Activated CD4-positive, alpha-beta T cell treated with anti-CD3 and anti-CD28 coated beads, Interleukin-2, amount 10 ng/mL, durations not matched to agents 24 days and 14 days (primary cell): Measurements from ENCODE around the gene SMIM11. TPM values are rescaled to one million over a fixed set of nuclear protein-coding genes. Genes with fewer than 3 reads are reported as not detected.

Source experiments
- DNase-seq: peaks from one replicate; pipeline ENCODE4 v3.0.0; 2022
- H3K27ac Mint-ChIP-seq: one replicate; pipeline ENCODE4 v1.8.0; 2022; ENCODE audit warnings: mild to moderate bottlenecking, mixed read lengths
- H3K27me3 Mint-ChIP-seq: one replicate; pipeline ENCODE4 v1.8.0; 2022; ENCODE audit warnings: mixed read lengths
- H3K36me3 Mint-ChIP-seq: one replicate; pipeline ENCODE4 v1.8.0; 2022; ENCODE audit warnings: low read depth, mild to moderate bottlenecking, mixed read lengths
- H3K4me1 Mint-ChIP-seq: one replicate; pipeline ENCODE4 v1.8.0; 2021; ENCODE audit warnings: mixed read lengths
- H3K4me3 Mint-ChIP-seq: one replicate; pipeline ENCODE4 v1.8.0; 2022; ENCODE audit warnings: mild to moderate bottlenecking, moderate library complexity, mixed read lengths
- H3K9me3 Mint-ChIP-seq: one replicate; pipeline ENCODE4 v1.8.0; 2021; ENCODE audit warnings: mixed read lengths
- intact Hi-C: fragments of 100-400 bp; cut with micrococcal nuclease; formaldehyde crosslinking; loops from one replicate; pipeline ENCODE4 v1.15.1; 2023
- total RNA-seq: library from RNA; stranded (reverse); gene quantifications from 2 replicates; pipeline ENCODE4 v1.2.3, GENCODE V29; 2022

The SMIM11 gene
- total RNA-seq, 1 donor from 2014 or later: 23.9 TPM

GRCh38 chr21:34344584-34344983 lies 30.7 kb upstream of the SMIM11 start:
- Mint-ChIP-seq H3K9me3 (no peaks in the 10 kb centered on the region), H3K27me3 (no peaks in the 10 kb centered on the region), H3K27ac (no peak overlapping the region), H3K36me3 (no peaks in the 10 kb centered on the region), H3K4me1 (peaks cover 15% of the 10 kb centered on the region), H3K4me3 (no peak overlapping the region)
- no peak for DNase-seq
- intact Hi-C loops: no loop called here

GRCh38 chr21:34345091-34345871 lies 30.0 kb upstream of the SMIM11 start:
- Mint-ChIP-seq H3K4me3 (no peak overlapping the region), H3K27me3 (no peaks in the 10 kb centered on the region), H3K27ac (no peak overlapping the region), H3K36me3 (no peaks in the 10 kb centered on the region), H3K4me1 (peaks cover 8% of the 10 kb centered on the region), H3K9me3 (no peaks in the 10 kb centered on the region)
- intact Hi-C loops: loop anchor here (5.0 kb wide), 1 partner anchor 218 kb away; no protein-coding TSS in a partner anchor
- no peak for DNase-seq

GRCh38 chr21:34345892-34346291 lies 29.4 kb upstream of the SMIM11 start:
- intact Hi-C loops: loop anchor here (5.0 kb wide), 1 partner anchor 219 kb away; no protein-coding TSS in a partner anchor
- DNase-seq: no peak
- Mint-ChIP-seq H3K9me3 (no peaks in the 10 kb centered on the region), H3K27ac (no peak overlapping the region), H3K36me3 (no peaks in the 10 kb centered on the region), H3K4me3 (no peak overlapping the region), H3K4me1 (peaks cover 4% of the 10 kb centered on the region), H3K27me3 (no peaks in the 10 kb centered on the region)

GRCh38 chr21:34348890-34349519 lies 26.3 kb upstream of the SMIM11 start:
- peaks cover 8% of the 10 kb centered on the region for H3K4me1 Mint-ChIP-seq
- H3K27me3 Mint-ChIP-seq: peaks cover 3% of the 10 kb centered on the region
- H3K27ac Mint-ChIP-seq: no peak overlapping the region
- intact Hi-C loops: loop anchor here (2.0 to 5.0 kb wide), 3 partner anchors 222 to 424 kb away; no protein-coding TSS in a partner anchor
- DNase-seq: no peak
- H3K36me3 Mint-ChIP-seq: no peaks in the 10 kb centered on the region
- H3K9me3 Mint-ChIP-seq: no peaks in the 10 kb centered on the region
- H3K4me3 Mint-ChIP-seq: no peak overlapping the region

GRCh38 chr21:34351786-34352241 lies 23.5 kb upstream of the SMIM11 start:
- Mint-ChIP-seq H3K4me3 (no peak overlapping the region), H3K4me1 (peaks cover 8% of the 10 kb centered on the region), H3K9me3 (no peaks in the 10 kb centered on the region), H3K36me3 (no peaks in the 10 kb centered on the region), H3K27me3 (peaks cover 12% of the 10 kb centered on the region), H3K27ac (no peak overlapping the region)
- DNase-seq: peak; percentile 72
- intact Hi-C loops: no loop called here

- Mint-ChIP-seq H3K36me3 (no peaks in the 10 kb centered on the region), H3K4me3 (no peak overlapping the region), H3K9me3 (no peaks in the 10 kb centered on the region), H3K4me1 (peaks cover 6% of the 10 kb centered on the region), H3K27me3 (peaks cover 19% of the 10 kb centered on the region), H3K27ac (no peak overlapping the region)
- intact Hi-C loops: no loop called here
- DNase-seq: no peak
These were observed 22.8 kb upstream of the SMIM11 start for GRCh38 chr21:34352556-34352955.

- Mint-ChIP-seq H3K27ac (no peak overlapping the region), H3K4me1 (peaks cover 3% of the 10 kb centered on the region), H3K4me3 (no peak overlapping the region), H3K9me3 (no peaks in the 10 kb centered on the region), H3K36me3 (no peaks in the 10 kb centered on the region), H3K27me3 (peaks cover 19% of the 10 kb centered on the region)
- intact Hi-C loops: no loop called here
- no peak for DNase-seq
These were observed 22.1 kb upstream of the SMIM11 start for GRCh38 chr21:34353182-34353581.

- DNase-seq: no peak
- H3K36me3 Mint-ChIP-seq: no peaks in the 10 kb centered on the region
- no peak overlapping the region for H3K4me3 Mint-ChIP-seq
- intact Hi-C loops: no loop called here
- peaks cover 3% of the 10 kb centered on the region for H3K4me1 Mint-ChIP-seq
- no peaks in the 10 kb centered on the region for H3K9me3 Mint-ChIP-seq
- no peak overlapping the region for H3K27ac Mint-ChIP-seq
- peaks cover 31% of the 10 kb centered on the region for H3K27me3 Mint-ChIP-seq
These were observed 20.5 kb upstream of the SMIM11 start for GRCh38 chr21:34354836-34355235.

GRCh38 chr21:34355570-34355969 lies 19.7 kb upstream of the SMIM11 start:
- H3K4me1 Mint-ChIP-seq: peaks cover 3% of the 10 kb centered on the region
- intact Hi-C loops: no loop called here
- no peak for DNase-seq
- no peaks in the 10 kb centered on the region for H3K36me3 Mint-ChIP-seq
- H3K4me3 Mint-ChIP-seq: no peak overlapping the region
- no peaks in the 10 kb centered on the region for H3K9me3 Mint-ChIP-seq
- H3K27me3 Mint-ChIP-seq: peaks cover 33% of the 10 kb centered on the region
- no peak overlapping the region for H3K27ac Mint-ChIP-seq

- no peak for DNase-seq
- Mint-ChIP-seq H3K4me3 (no peak overlapping the region), H3K9me3 (no peaks in the 10 kb centered on the region), H3K4me1 (peaks cover 11% of the 10 kb centered on the region), H3K36me3 (no peaks in the 10 kb centered on the region), H3K27me3 (peaks cover 38% of the 10 kb centered on the region), H3K27ac (no peak overlapping the region)
- intact Hi-C loops: no loop called here
These were observed 17.4 kb upstream of the SMIM11 start for GRCh38 chr21:34357889-34358288.

- Mint-ChIP-seq H3K27ac (no peak overlapping the region), H3K4me3 (no peak overlapping the region), H3K9me3 (no peaks in the 10 kb centered on the region), H3K36me3 (no peaks in the 10 kb centered on the region), H3K27me3 (peaks cover 39% of the 10 kb centered on the region), H3K4me1 (peaks cover 8% of the 10 kb centered on the region)
- intact Hi-C loops: no loop called here
- no peak for DNase-seq
These were observed 16.4 kb upstream of the SMIM11 start for GRCh38 chr21:34358866-34359265.

GRCh38 chr21:34360488-34361241 lies 14.6 kb upstream of the SMIM11 start:
- no peaks in the 10 kb centered on the region for H3K9me3 Mint-ChIP-seq
- H3K27ac Mint-ChIP-seq: no peak overlapping the region
- H3K4me3 Mint-ChIP-seq: no peak overlapping the region
- no peaks in the 10 kb centered on the region for H3K36me3 Mint-ChIP-seq
- peaks cover 7% of the 10 kb centered on the region for H3K4me1 Mint-ChIP-seq
- no peak for DNase-seq
- intact Hi-C loops: no loop called here
- peaks cover 36% of the 10 kb centered on the region for H3K27me3 Mint-ChIP-seq

GRCh38 chr21:34362136-34362444 lies 13.2 kb upstream of the SMIM11 start:
- Mint-ChIP-seq H3K4me3 (no peak overlapping the region), H3K27me3 (peaks cover 29% of the 10 kb centered on the region), H3K27ac (no peak overlapping the region), H3K4me1 (peaks cover 7% of the 10 kb centered on the region), H3K9me3 (no peaks in the 10 kb centered on the region), H3K36me3 (no peaks in the 10 kb centered on the region)
- intact Hi-C loops: no loop called here
- no peak for DNase-seq

GRCh38 chr21:34362670-34363069 lies 12.6 kb upstream of the SMIM11 start:
- H3K27ac Mint-ChIP-seq: no peak overlapping the region
- DNase-seq: no peak
- H3K36me3 Mint-ChIP-seq: no peaks in the 10 kb centered on the region
- no peak overlapping the region for H3K4me3 Mint-ChIP-seq
- peaks cover 24% of the 10 kb centered on the region for H3K27me3 Mint-ChIP-seq
- no peaks in the 10 kb centered on the region for H3K9me3 Mint-ChIP-seq
- intact Hi-C loops: no loop called here
- peaks cover 7% of the 10 kb centered on the region for H3K4me1 Mint-ChIP-seq
